IMR-90 (cell line): Measurements from ENCODE around the gene SMG1.
"Not testable (repeated sequence)": the region's sequence is repeated elsewhere in the genome, so short reads cannot be mapped to it uniquely, and the experiment has no call there.

Experiments used
- CTCF ChIP-seq: conservative IDR thresholded peaks from 2 replicates; pipeline ENCODE4 v1.5.1; 2012; ENCODE audit warnings: mild to moderate bottlenecking, low read depth, low read length, improper control_type of control experiment
- POLR2A ChIP-seq: IDR thresholded peaks from 2 replicates; pipeline ENCODE4 v1.6.1; 2012; ENCODE audit warnings: mild to moderate bottlenecking, low read depth, low read length
- RFX5 ChIP-seq: IDR thresholded peaks from 2 replicates; pipeline ENCODE4 v1.8.0; 2012; ENCODE audit warnings: low read depth, mild to moderate bottlenecking, low read length, moderate library complexity

- TF ChIP-seq RFX5, CTCF, POLR2A: not testable (repeated sequence)
Observed at GRCh38 chr16:18772171-18772570, 154.0 kb downstream of the SMG1 start.
